HG03469 (cell line): ENCODE measurements around the gene ZNF462.

Experiments
- ATAC-seq: cut with Tn5 transposase; IDR thresholded peaks from one replicate; pipeline ENCODE4 v1.9.1; 2021; ENCODE audit warnings: mild to moderate bottlenecking, moderate library complexity, moderate number of reproducible peaks; ENCODE audit not compliant: unreplicated experiment

ZNF462 gene

DNA sequence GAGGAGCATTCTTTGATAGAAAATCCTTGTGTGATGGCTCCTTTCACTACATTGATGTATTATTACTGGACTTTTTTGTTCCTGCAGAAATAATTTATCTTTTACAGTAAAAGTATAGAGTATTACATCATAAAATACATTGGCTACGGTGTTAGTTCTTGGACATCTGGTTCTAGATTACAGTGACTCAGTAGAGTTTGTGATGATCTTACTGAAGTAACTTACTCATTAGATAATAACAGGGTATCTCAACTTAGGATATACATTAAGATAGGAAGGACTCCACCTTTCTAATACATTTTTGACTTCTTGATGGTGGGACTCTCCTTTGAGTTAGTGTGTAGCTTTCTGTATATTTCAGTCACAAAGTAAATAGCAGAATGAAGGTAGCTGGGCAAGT, 59.1 kb downstream of the ZNF462 start:
- no peak for ATAC-seq

- ATAC-seq: no peak
Measured at GRCh38 chr9:106925392-106925791, 62.4 kb downstream of the ZNF462 start.

DNA sequence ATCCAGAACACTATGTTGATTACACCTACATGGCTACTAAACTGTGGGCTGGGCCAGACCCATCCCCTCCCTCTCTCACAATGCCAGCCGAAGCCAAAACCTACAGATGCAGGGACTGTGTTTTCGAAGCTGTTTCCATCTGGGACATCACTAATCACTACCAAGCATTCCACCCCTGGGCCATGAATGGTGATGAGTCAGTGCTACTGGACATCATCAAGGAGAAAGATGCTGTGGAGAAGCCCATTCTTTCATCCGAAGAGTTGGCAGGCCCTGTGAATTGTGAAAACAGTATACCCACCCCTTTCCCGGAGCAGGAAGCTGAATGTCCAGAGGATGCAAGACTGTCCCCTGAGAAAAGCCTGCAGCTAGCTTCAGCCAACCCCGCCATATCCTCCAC, 65.0 kb downstream of the ZNF462 start:
- ATAC-seq: no peak

GRCh38 chr9:106928350-106928749, 65.4 kb downstream of the ZNF462 start:
- ATAC-seq: no peak

- ATAC-seq: no peak
Measured at GRCh38 chr9:106929471-106930177, 66.7 kb downstream of the ZNF462 start.

DNA sequence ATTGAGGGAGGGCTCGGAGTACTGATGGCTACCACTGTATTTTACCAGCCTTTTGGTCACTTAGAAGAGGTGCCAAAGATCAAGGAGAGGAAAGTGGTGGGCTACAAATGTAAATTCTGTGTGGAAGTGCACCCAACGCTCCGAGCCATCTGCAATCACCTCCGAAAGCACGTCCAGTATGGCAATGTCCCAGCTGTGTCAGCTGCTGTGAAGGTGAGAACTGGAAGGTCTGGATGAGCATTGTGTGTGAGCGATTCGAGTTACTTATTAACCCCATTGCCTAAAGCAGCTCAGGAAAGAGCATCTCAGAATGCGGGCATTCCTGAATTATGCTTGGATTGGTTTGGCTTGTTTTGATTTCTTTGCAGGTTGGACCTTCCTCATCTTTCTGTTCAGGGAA, 67.5 kb downstream of the ZNF462 start:
- ATAC-seq: no peak

DNA sequence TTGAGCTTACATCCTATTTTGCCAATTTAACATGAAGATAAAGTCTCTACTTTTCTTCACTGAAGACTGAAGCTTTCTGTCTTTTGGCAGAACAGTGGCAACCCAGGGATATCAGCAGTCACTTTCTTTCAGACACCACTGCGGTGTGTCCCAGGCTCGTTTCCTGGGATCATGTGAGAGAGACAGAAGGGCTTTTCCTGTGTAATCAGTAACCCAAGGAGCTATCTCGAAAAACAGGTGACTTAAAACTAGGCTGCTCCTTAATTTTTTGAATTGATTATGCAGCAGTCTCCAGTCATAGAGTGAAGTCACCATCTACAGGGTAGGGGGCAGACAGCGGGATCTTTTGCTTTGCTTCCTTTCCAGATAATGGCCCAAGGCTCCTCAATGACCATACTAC, 68.5 kb downstream of the ZNF462 start:
- ATAC-seq: no peak

DNA sequence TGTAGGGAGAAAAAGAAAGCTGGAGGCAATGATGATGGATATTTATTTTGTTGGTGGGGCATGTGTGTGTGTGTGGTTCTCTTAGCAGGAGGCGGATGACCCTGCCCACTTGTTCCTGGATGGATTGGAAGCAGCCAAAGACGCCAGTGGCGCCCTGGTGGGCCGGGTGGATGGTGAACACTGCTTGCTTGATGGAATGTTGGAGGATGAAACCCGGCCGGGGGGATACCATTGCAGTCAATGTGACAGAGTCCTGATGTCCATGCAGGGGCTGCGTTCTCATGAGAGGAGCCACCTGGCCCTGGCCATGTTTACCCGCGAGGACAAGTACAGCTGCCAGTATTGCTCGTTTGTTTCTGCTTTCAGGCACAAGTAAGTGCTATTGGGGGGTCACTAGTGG, 69.2 kb downstream of the ZNF462 start:
- ATAC-seq: no peak

DNA sequence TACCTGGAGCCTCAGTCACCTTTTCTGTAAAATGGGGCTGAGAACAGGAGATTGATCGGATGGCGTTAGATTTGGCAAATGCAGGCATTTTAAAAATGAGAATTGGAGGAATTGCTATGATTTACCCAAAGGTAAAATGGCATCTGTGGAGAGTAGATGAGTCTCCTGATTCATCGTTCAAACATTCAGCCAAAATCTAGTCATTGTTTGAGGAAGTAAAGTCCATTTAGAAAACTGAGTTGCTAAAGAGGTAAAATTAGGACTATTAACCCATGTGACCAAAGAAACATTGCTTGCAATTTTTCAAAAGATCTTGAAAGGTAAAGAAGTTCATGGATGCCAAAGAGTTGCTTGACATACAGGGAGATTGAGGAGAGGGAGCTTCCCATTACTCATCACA, 69.7 kb downstream of the ZNF462 start:
- ATAC-seq: no peak

DNA sequence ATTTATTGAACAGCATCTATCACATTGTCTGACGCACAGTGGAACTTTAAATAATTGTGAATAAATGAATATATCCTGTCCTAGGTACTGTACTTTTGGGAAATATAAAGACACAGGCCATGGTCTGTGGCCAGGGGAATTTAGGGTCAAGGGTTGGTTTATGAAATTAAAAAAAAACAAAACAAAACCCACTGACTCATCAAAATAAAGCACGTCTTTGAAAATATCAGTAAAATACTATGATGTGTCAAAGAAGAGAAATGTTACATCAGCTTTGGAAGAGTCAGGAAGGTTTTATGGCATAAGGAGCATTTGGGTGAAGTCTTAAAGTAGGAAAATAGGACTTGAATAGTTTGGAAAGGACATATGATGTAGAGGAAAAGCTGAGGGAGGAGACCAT, 70.5 kb downstream of the ZNF462 start:
- no peak for ATAC-seq

DNA sequence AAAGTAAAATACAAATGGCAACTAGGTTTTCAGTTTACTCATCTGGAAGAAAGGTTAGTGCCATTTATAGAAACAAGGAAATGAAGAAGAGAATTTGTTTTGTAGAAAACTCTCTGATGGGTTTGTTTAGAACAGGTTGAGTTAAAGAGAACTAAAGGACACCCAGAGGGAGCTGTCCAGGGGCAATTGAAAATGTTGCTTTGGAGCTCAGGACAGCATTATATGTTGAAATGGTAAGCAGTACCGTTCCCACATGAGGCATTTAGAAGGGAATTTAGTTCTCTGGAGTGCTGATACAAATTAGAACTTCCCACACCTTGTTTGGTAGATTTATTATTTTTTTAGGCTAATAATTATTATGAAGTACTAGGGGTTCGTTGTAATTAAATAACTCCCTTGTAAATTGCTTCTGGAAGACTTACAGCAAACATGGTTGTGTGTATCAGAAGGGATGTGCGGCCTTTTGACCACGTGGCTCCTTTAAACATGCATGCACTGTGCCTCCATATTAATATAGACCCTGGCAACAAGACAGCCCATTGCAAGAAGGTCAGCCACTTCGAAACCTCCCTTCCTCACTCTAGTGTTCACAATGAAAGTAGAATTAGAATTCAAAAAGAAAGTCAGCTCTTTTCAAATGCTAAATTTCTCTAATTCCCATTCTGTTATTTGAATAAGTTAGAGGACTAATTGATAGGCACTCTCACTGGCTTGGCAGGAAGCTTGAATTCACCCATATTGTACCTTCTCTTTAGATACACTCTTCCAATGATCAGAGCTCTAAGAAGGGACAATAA, 71.7 kb downstream of the ZNF462 start:
- ATAC-seq: no peak

DNA sequence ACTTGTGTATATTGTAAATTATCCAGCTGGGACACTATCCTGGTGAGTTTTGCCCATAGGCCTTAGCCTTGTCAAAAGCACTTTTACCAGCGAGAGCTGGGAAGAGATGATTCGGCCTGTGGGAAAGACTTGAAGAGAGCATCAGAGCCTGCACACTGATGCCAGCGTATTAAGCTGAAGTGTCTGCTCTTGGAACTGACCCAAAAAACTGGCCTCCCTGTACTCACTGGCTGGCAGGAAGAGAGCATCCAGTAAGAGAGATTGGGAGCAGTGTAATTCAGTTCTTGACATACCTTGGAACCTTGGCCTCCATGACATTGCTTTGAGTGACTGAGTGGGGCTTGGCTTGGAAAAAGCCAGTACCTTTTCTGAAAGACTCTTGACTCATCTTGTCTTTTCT, 73.7 kb downstream of the ZNF462 start:
- ATAC-seq: no peak

DNA sequence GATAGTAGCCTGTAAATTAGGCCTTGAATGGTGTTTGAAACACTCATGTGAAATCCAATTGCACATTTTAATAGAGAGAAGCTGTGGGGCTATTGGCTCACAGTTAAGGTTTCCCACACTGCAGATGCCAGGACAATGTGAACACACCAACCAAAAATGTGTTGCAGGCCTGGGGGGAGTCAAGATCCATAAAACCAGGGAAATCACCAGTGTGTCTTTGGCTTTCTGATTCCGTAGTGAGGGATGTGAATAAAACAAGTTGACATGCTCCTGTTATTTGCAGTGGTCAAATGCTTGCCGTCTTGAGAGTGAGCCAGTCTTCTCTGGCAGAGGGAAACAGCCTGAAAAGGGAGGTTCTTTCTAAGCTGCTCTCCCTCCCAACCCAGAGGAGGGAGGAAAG, 79.0 kb downstream of the ZNF462 start:
- no peak for ATAC-seq

GRCh38 chr9:106945727-106946660, 83.0 kb downstream of the ZNF462 start:
- no peak for ATAC-seq

DNA sequence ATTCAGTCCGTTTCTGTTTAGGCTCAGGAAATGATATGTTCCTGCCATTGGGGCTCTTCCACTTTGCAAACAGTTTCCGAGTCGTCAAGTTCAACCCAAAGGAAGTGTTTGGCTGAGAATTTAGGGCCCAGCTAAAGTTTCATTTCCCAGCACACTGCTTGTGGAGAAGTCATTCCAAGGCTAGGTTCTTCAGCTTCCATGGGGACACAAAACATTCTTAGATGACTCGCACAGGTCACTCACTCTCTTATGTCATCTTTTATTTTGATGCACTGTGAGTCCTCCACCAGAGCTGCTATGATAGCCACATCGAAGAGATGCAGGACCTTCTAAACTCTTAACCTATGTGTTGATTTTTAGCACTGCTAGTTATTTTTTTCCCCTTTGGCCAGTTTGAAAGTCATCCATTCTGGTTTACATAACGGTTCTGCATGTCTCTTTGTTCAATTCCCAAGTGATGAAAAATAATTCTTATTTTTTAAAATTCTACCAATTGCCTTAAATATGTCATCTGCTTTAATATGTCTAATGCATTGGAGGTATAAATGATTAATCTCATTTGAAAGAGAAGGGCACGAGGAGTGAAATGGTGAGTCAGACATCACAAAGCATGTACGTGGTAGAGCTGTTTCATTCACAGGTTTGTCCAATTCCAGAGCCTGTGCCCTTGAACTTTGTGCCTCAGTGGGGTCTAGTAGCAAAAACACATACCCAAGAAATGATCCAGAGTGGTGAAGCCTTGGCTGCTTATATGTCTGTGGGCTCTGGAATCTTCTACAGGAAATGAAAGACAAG, 84.3 kb downstream of the ZNF462 start:
- ATAC-seq: no peak

DNA sequence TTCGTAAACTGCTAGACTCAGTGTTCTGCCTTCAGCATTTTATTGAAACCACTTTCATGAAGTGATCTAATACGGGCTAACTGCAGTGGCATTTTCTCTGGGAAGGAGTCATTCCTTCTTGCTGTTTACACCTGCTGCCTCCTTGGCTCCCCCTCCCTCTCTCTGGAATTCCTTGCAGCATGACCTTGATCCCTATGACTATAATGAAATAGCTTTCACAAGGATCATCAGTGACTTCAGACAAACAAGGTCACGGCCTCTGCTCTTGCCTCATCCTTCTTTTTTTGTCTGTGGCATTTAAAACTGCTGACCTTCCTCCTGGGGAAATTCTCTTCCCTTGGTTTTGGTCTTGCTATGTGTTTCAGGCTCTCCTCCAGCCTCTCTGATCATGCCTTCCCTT, 90.2 kb downstream of the ZNF462 start:
- no peak for ATAC-seq

- ATAC-seq: no peak
Measured at GRCh38 chr9:106954558-106954957, 91.6 kb downstream of the ZNF462 start.

- no peak for ATAC-seq
Measured at GRCh38 chr9:106954974-106955850, 92.2 kb downstream of the ZNF462 start.

- no peak for ATAC-seq
Measured at GRCh38 chr9:106956971-106957370, 94.0 kb downstream of the ZNF462 start.
